ENCODE results near the gene GDAP2. TPM values are rescaled to one million over a fixed set of nuclear protein-coding genes. Genes with fewer than 3 reads are reported as not detected.

The GDAP2 gene
- total RNA-seq, 2 experiments from 2014 or later: 19.1 to 20.8 TPM

DNA sequence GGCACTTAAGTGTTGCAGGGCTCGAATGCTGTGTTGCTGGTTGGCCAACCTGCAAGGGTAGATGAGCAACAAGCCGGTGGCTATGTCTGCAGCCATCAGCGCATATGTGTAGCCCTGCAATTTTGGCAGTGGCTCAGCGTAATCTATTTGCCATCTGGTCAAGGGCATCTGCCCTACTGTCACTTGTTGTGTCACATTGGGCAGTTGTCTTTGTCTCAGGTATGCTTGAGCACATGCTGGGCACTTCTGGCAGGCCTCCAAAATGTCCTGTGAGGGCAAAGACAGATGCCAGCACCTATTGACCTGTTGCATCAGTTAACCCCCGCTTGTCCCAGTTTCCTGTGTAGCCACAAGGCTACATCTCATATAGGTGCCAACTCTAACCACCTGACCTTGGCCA is 111.8 kb downstream of the GDAP2 start:
- Mint-ChIP-seq H3K36me3 (no peaks in the 10 kb centered on the region), H3K9me3 (peaks cover 6% of the 10 kb centered on the region), H3K27ac (no peak overlapping the region), H3K4me3 (no peak overlapping the region), H3K4me1 (ENCODE audit: low read depth) (no peaks in the 10 kb centered on the region), H3K27me3 (no peaks in the 10 kb centered on the region)
- CTCF ChIA-PET: no interaction called here
- intact Hi-C loops (cut with micrococcal nuclease): no loop called here
- no peak for DNase-seq
- POLR2A ChIA-PET: no interaction called here

DNA sequence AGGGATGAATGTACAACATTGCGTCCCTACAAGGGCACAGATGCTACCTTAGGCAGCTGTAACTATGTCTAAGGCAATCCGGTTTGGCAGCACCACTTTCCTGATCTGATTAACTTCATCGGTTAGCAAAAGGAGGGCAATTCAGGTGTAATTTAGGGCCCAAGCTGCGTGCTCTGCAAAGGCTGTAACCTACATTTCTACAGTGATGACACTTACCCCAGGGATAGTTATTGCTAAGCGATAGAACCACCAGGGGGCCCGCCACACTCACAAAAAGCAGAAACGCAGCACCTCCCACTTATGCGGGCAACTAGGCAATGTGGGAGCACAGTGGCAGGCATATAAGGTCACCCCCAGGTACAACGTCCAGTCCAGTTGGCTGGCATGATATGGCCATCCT is 113.5 kb downstream of the GDAP2 start:
- Mint-ChIP-seq H3K36me3 (no peaks in the 10 kb centered on the region), H3K4me3 (no peak overlapping the region), H3K4me1 (ENCODE audit: low read depth) (no peaks in the 10 kb centered on the region), H3K9me3 (no peaks in the 10 kb centered on the region), H3K27me3 (no peaks in the 10 kb centered on the region), H3K27ac (no peak overlapping the region)
- ChIA-PET CTCF (interaction anchor here (1.4 kb wide), 1 partner anchor 80 kb away, joined by 5 read pairs; no protein-coding TSS in a partner anchor), POLR2A (no interaction called here)
- intact Hi-C loops (cut with micrococcal nuclease): no loop called here
- no peak for DNase-seq

DNA sequence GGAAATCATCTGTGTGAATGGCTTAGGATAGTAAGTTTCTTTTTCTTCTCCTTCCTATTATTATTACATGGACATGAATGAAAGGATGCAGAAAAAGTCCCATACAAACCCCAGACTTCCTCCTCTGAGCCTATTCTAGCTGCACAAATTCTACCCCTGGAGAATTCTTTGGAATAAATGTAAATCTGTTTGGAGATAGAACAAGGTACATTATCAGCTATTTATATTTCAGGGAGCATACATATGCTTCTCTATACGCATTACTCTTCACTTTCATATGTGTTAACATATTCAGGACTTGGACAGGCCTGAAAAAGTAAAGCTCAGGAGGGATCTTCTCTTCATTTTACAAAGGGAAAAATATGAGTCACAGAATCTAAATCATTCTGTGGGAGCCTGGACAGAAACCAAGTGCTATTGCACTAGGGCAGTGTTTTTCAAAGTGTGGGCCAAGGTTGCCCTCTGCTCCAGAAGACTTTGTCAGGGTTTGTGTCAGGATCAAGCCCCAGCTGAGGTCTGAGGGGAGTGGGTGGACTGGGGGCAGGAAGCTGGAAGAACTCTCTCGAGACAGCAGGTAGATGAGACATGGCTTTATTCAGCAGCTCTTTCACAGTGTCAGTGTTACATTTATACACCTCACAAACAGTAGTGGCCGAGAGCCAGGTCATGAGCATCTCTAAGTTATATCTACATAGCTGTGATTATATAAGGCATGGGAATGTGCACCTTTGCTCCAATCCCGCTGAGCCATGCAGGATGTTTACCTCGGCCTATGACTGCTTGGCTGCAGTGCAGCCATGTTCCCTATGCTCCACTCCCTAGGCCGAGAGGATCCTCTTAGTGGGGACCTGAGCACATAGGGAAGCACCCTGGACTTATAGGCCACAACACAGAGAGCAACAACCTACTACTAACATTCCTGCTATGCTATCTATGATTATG is 114.3 kb downstream of the GDAP2 start:
- no peaks in the 10 kb centered on the region for H3K27me3 Mint-ChIP-seq
- no peak overlapping the region for H3K27ac Mint-ChIP-seq

More for the DNA sequence above, 114.3 kb downstream of the GDAP2 start:
- Mint-ChIP-seq H3K4me1 (ENCODE audit: low read depth) (peaks cover 2% of the 10 kb centered on the region), H3K9me3 (no peaks in the 10 kb centered on the region), H3K36me3 (no peaks in the 10 kb centered on the region), H3K4me3 (no peak overlapping the region)
- ChIA-PET POLR2A (no interaction called here), CTCF (interaction anchor here (1.4 to 1.6 kb wide), 2 partner anchors 9 to 81 kb away, joined by 5 to 6 read pairs; no protein-coding TSS in a partner anchor)
- intact Hi-C loops (cut with micrococcal nuclease): no loop called here
- no peak for DNase-seq

Other genes with a start within 250 kb of the GDAP2 start
- gene WDR3, start 118 bp upstream of the GDAP2 start, total RNA-seq: 10 to 100 TPM; 48.3 to 51.8 TPM